Measurements from ENCODE around the gene PC.

The PC gene

GRCh38 chr11:66985508-66986177 is 27.5 kb upstream of the PC start:
- H3K4me3 ChIP-seq (ENCODE audit: low read length), result no peak overlapping the region
- no peak for TF ChIP-seq CTCF (IDR thresholded peaks at IDR 0.05; ENCODE audit: insufficient read depth, low read depth, low read length, missing control alignments)
- DNase-seq (ENCODE audit: low read depth), result no peak

- no peak for DNase-seq (ENCODE audit: low read depth)
- no peak overlapping the region for H3K4me3 ChIP-seq (ENCODE audit: low read length)
- no peak for TF ChIP-seq CTCF (IDR thresholded peaks at IDR 0.05; ENCODE audit: insufficient read depth, low read depth, low read length, missing control alignments)
Measured at GRCh38 chr11:66983275-66983924, 25.2 kb upstream of the PC start.

- no peak for TF ChIP-seq CTCF (IDR thresholded peaks at IDR 0.05; ENCODE audit: insufficient read depth, low read depth, low read length, missing control alignments)
- DNase-seq (ENCODE audit: low read depth), result peak; percentile 94
- H3K4me3 ChIP-seq (ENCODE audit: low read length), result no peak overlapping the region
Measured at GRCh38 chr11:66981976-66982578, 23.9 kb upstream of the PC start.

- no peak overlapping the region for H3K4me3 ChIP-seq (ENCODE audit: low read length)
- no peak for TF ChIP-seq CTCF (IDR thresholded peaks at IDR 0.05; ENCODE audit: insufficient read depth, low read depth, low read length, missing control alignments)
- no peak for DNase-seq (ENCODE audit: low read depth)
Measured at GRCh38 chr11:66979336-66979980, 21.3 kb upstream of the PC start.

DNA sequence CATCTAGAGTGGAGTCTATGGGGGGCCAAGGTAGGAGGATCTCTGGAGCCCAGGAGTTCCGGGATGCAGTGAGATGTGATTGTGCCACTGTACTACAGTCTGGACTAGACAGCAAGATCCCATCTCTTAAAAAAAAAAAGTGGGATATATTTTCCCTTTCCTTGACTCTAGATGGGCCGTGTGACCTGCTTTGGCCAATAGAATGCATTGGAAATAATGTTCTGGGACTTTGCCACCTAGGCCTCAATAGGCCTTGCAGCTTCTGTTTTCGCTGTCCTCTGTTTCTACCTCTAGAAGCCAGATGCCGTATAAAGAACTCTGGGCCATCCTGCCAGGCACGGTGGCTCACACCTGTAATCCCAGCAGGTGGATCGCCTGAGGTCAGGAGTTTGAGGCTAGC is 20.5 kb upstream of the PC start:
- no peak for TF ChIP-seq CTCF (IDR thresholded peaks at IDR 0.05; ENCODE audit: insufficient read depth, low read depth, low read length, missing control alignments)
- DNase-seq (ENCODE audit: low read depth), result no peak
- no peak overlapping the region for H3K4me3 ChIP-seq (ENCODE audit: low read length)

DNA sequence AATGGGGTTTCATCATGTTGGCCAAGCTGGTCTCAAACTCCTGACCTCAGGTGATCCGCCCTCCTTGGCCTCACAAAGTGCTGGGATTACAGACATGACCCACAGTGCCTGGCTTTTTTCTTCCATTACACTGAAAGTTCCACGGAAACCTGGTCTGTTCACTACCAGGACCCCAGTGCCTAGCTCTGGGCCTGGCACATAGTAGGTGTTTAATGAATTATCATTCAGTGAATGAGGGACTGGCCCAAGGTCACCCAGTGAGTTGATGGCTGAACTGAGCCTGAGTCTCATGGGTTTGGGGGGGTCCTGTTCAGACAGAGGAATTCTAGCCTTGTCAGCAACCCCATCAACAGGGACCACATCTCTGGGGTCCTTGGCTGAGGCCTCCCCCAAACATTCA is 20.0 kb upstream of the PC start:
- H3K4me3 ChIP-seq (ENCODE audit: low read length), result no peak overlapping the region
- no peak for DNase-seq (ENCODE audit: low read depth)
- TF ChIP-seq CTCF (IDR thresholded peaks at IDR 0.05; ENCODE audit: insufficient read depth, low read depth, low read length, missing control alignments), result no peak

All from epithelial cell of esophagus (primary cell).